Ishikawa (cell line): ENCODE data around the gene GNGT1.

Source experiments
- CEBPB ChIP-seq: IDR thresholded peaks from 2 replicates; pipeline ENCODE4 v1.6.1; 2012
- CREB1 ChIP-seq: IDR thresholded peaks from 2 replicates; pipeline ENCODE4 v1.6.1; 2012; ENCODE audit warnings: low read depth
- EGR1 ChIP-seq: IDR thresholded peaks from 2 replicates; pipeline ENCODE4 v1.6.1; 2012
- FOXM1 ChIP-seq: IDR thresholded peaks from 2 replicates; pipeline ENCODE4 v1.6.1; 2012; ENCODE audit warnings: low read depth, borderline replicate concordance
- NFIC ChIP-seq: IDR thresholded peaks from 2 replicates; pipeline ENCODE4 v1.6.1; 2012
- RAD21 ChIP-seq: IDR thresholded peaks from 2 replicates; pipeline ENCODE4 v1.6.1; 2012; ENCODE audit warnings: low read depth
- REST ChIP-seq: IDR thresholded peaks from 2 replicates; pipeline ENCODE4 v1.6.1; 2012; ENCODE audit warnings: low read depth, mild to moderate bottlenecking
- TCF12 ChIP-seq: IDR thresholded peaks from 2 replicates; pipeline ENCODE4 v1.6.1; 2012; ENCODE audit warnings: low read depth
- TEAD4 ChIP-seq: IDR thresholded peaks from 2 replicates; pipeline ENCODE4 v1.6.1; 2012
- YY1 ChIP-seq: IDR thresholded peaks from 2 replicates; pipeline ENCODE4 v1.6.1; 2012; ENCODE audit warnings: low read depth
- ZBTB7A ChIP-seq: IDR thresholded peaks from 2 replicates; pipeline ENCODE4 v1.6.1; 2012; ENCODE audit warnings: low read depth

GNGT1 gene

GRCh38 chr7:93958216-93958615, 51.8 kb downstream of the GNGT1 start:
- TF ChIP-seq TEAD4 (no peak), CREB1 (no peak), REST (no peak), NFIC (no peak), FOXM1 (no peak), TCF12 (no peak), CEBPB (no peak), EGR1 (no peak), YY1 (no peak), ZBTB7A (no peak), RAD21 (no peak)

GRCh38 chr7:93958651-93959050, 52.3 kb downstream of the GNGT1 start:
- no peak for TF ChIP-seq FOXM1
- no peak for TF ChIP-seq CREB1
